Activated gamma-delta T cell treated with anti-CD3 and anti-CD28 coated beads, Interleukin-2, amount 50 U/mL, for 16 hours (primary cell): ENCODE measurements around the gene KIRREL3.

Source experiments
- DNase-seq: peaks from one replicate; pipeline ENCODE4 v3.0.0-alpha.2; 2020; ENCODE audit warnings: low read depth

KIRREL3 gene

DNA sequence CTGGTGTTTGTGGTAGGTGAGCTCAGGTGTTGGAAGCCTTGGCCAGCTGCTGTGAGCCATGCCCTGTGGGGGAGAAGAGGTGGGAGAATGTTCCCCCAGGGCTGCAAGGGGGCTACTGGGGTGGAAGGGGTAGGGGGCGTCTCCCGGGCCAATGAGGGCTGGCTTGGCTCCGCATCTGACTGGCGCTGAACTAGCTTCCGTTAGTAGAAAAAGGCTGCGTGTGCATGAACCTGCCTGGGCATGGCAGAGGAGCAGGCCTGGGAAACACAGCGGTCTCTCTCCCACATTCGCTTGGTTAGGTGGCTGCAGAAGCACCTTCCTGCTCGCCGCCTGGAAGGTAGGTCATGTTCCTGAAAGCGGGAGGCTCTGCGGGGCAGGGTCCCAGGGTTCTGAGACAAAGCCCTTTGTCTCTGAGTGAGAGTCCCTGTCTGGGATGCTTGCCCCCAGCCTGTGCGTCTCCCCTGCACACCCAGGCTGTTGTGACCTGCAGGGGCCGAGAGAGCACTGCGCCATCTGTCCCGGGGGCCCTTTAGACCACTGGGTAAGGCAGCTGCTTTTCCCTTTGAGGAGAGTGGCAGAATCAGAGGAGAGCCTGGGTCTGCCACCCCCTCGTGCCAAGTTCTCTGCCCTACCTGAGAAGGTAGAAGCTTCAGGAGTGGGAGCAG is 466.3 kb downstream of the KIRREL3 start:
- DNase-seq: no peak

DNA sequence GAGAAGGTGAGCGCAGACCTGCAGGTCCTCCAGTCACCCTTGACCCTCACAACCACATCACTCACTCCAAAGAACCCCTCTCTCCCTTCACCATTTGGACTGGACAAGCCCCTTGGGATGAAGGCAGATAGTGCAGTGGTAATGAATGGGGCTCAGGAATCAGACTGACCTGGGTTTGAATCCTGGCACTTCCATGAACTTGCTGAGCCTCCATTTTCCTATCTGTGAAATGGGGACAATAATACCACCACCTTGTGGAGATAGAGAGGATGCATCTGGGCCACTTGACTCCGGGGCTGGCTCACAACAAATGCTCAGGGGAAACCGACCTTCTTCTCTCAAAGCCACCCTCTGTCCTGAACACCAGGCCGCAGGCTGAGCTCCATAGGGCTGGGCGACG is 467.0 kb downstream of the KIRREL3 start:
- DNase-seq: no peak

DNA sequence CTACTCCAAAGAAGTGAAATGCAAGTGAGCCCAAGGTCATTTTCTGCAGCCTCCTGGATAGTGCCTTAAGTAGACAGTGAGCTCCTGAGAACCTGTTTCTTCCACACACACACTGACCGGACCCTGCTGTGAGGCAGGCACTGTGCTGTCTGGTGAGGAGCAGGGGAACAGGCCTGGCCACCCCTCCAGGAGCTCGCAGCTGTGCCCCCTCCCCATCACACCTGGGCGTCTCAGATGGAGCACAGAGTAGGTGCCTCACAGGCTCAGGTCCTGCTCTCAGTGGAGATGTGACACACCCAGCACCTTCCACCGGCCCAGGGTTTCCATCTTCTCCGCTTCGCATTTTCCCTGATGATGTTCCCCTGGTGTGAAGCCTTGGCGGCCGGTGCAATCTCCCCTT is 470.2 kb downstream of the KIRREL3 start:
- DNase-seq: no peak

DNA sequence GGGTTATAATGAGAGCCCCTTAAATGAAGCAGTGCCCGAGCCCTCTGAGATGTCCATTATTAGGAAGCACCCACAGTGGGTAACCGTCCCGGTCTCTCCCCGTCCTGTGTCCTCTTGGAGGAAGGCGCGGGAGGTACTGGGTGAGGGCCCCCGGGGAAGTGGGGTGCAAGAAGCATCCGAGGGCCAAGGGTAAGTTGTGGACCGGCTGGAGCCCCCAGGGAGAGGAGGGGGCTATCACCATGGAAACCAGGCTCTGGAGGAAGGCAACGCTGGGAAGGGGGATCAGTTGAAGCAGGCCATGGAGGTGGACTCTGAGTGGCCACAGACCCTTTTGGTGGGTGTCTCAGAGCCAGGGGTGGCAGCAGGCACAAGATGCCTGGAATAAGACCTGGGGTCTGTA is 471.5 kb downstream of the KIRREL3 start:
- no peak for DNase-seq

DNA sequence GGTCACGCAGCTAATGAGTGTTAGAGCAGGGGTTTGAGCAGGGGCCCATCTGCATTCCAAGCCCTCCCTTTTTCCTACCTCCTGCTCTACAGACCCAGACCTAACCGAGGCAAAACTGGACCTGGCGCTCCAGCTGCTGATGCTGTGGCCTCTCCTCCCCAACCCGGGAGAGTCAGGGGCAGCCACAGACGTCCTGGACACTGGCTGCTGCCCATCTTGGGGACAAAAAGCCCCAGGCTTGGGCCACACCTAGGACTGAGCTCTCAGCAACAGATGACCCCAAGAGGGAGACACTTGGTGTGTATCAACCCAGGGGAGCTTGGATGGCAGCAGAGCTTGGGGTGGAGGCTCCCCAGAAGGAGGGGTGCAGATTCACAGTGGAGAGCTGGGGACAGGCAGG is 472.5 kb downstream of the KIRREL3 start:
- DNase-seq: no peak

DNA sequence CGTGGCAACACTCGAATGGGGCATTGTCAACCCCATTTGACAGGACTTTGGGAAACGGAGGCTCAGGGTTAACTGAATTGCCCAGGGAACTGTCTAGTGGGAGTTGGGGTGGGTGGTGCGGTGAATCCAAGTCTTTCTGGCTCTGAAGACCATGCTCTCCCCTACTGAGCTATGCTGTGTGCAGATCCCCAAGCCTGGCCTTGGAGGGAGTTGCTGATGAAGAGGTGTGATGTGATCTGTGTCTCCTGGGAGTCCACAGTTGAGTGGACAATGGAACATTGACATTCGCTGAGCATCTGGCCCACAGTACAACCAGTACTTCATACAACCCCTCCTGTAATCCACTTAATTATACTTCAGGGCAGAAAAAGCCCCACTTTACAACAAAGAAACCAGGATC is 472.9 kb downstream of the KIRREL3 start:
- no peak for DNase-seq

DNA sequence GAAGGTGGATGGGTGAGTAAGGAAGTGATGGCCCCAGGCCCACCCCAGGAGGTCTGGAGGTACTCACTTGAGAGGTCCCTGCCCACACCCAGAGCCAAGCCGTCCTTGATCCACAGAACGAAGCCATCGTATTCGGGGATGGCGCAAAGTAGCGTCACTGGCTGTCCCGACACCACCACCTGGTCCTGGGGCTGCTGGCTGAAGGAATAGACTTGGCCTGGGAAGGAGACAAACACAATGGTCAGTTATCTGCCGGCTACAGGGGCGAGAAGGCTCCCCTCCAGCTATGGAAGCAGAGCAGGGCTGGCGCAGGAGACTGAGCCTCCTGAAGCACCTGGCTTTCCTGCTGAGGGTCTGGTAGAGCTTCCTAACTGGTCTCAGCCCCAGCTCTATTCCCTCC is 474.1 kb downstream of the KIRREL3 start:
- no peak for DNase-seq

DNA sequence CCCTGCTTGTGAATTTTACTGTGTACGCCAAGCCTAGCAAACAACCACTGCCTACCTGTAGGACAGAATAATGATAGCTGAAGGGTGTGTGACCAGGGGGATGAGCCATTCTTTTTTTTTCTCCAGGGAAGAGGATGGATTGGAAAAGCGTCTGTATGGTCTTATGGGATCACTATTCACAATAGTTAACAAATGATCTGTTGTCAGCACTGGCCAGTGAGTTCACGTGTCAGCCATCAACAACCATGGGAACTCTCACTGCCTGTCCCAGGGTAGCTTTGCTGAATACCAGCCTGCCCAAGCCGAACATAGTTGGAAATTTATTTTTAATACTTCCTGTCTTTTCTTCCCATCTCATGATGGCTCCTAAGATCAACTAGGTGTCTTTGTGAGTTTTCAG is 474.9 kb downstream of the KIRREL3 start:
- DNase-seq: no peak

DNA sequence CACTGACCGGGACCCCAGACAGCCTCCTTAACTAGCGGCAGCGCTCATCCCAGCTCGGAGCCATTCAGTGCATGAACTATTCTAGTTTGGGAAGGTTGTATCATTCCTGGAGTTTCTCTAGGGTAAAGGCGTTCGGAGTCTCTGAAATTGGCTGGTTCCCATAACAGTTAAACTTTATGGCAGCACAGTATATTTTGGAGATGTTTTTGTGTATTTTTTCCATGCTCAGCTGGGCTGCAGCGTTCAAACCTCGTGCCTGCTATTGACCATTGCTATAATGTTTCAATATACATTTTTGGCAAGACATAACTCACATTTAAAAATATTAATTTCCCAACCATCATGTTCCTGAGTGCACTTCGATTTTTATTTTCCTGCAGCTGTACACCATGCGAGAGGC is 475.4 kb downstream of the KIRREL3 start:
- DNase-seq: no peak

DNA sequence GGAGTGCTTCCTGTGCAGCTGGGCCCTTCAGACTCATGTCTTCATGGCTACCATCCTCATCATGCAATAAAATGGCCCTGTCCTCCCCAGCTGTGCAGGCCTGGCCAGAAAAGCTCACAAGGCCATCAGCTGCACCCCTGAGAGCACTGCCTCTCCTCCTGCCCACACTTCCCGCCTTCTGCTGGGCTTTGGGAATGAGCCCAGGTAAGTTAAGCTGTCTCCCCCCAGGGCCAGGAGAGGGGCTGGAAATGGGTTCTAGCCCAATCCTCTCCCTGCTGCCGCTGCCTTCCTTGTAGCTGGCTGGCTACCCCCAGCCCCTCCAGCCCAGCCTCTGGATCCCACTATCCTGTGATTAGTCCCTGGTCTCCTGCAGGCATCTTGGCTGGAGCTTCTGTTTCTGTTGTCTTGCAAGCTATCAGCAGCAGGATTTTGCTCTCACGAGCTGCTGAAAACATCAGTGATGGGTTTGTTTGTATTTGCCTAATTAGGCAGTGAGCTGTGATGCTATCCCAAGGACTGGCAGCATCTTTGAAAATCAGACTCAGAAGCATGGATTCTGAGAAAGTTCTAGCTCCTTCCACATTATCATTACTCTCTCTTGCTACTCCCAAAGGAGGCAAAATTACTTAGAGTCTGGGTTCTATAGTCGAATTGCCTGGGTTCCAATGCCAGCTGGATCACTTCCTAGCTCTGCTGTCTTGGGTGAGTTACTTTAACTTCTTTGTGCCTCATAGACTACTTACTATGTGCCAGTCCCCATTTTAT is 476.9 kb downstream of the KIRREL3 start:
- DNase-seq: no peak

DNA sequence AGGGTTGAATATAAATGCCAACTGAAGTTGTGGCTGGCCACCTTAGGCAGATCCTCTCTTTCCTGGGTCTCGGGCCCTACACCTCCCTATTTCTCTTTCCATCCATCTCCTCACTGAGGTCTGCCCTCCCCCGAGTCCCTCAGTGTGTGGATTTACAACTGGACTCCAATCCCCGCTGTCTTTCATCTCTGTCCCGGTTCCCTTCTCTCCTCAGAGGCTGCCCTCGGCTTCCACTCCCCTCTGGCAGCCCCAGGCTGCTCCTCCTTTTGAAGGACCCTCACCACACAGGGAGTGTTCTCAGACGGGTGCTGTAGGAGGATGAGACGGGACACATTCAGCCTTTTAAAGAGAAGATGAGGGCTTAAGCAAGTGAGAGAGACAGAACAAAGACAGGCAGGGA is 478.0 kb downstream of the KIRREL3 start:
- no peak for DNase-seq

DNA sequence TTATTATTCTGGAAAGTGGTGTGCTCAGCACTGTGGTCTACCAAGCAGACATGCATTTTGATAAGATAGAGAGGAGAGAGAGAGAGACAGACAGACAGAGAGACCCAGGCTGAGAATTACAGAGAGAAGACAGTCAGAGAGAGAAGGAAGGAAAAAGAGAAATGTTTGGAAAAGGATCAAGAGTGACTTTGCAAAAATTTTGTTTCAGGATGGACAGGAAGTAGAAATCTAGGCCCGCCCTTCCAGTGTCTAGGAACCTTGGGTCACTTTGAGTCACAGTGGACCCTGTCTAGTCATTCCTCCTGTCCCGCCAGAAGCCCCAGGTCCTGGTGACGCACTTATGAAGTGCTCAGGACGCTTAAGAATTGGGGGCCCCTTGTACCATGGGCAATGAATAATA is 478.4 kb downstream of the KIRREL3 start:
- no peak for DNase-seq

DNA sequence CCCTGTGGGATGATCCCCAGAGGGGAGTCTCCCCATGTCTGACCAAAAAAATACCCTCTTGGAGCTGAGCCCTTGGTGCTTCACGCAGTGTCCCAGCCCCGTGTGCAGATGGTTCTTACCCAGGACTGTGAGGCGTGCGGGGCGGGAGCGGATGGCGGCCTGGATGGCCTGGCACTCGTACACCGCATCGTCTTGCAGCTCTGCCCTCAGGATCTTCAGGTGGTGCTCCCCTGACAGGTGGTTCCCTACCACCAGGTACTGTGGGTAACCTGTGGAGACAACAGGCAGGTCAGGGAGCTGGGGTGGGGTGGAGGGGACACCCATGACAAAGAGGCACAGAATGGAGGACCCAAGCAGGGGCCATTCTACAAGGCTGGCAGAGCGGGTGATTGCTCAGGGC is 479.4 kb downstream of the KIRREL3 start:
- no peak for DNase-seq

DNA sequence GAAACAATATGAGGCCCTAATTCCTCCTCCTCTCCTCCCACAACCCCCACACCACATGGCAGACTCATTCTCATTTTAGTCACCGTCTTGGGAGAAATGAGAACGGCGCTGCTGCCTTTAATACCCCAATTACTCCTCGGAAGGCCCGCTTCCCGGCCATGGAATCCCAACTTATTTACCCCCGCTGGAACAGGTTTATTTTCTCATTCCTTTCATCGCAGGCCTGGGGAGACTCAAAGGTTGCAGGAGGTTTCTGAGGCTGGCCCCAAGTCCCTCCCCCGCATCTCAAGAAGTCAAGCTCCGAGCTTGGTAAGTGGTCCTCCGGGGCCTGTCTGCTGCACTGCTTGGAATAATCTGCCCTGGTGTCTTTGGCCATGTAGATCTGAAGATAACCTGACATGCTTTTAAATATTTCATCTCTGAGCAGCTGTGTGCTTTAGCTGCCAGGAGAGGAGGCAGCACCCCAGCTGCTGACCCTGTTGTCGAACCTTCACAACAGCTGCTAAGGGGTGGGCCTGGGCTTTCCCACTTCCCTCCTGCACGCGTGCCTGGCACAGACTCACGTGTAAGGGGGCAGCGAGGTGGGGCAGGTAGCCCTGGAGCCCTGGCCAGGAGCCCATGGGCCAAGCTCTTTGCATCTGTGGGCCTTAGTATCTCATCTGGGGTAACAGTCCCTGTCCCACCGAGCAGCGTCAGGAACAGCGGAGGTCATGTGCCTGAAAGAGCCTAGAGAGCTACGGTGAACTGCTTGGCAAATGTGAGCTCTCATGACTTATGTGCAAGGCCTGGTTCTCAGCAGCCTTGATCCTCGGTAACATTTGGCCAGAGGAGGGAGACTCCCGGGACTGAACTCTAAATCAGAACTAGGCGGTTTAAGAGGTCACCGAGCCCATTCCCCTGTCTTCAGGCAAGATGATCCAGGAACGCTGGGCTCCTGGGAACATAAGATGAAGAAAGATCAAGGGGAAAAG is 480.5 kb downstream of the KIRREL3 start:
- DNase-seq: no peak

DNA sequence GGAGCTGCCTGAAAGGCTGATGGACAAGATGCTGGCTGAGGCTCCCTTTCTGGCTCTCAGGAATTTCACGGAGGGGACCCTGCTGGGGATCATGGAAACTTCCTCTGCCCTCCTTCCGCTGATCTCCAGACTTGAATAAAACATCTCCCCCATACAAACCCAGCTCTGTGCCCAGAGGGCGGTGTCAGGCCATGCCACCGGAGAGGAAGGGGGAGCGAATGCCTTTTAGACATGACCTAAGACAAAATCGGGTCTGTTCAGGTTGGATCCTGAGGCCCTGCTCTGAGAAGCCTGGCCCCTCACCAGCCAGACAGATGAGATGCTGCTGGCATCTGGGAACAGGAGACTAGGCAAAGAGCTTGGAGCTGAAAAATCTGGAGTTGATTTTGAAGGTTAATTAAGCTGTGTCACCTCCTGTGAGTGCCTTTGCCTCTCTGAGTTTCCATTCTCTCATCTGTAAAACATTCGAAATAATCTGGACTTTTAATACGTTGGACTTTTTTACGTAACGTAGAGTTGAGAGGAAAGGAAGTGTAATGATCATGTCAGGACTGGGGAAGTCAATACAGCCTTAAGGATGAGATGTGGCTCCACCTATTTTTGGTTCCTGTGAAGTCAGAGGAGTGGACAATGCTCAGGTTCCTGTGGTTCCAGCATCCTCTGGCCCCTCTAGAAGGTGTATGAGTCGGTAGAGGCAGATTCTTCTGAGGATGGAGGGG is 481.4 kb downstream of the KIRREL3 start:
- DNase-seq: no peak

DNA sequence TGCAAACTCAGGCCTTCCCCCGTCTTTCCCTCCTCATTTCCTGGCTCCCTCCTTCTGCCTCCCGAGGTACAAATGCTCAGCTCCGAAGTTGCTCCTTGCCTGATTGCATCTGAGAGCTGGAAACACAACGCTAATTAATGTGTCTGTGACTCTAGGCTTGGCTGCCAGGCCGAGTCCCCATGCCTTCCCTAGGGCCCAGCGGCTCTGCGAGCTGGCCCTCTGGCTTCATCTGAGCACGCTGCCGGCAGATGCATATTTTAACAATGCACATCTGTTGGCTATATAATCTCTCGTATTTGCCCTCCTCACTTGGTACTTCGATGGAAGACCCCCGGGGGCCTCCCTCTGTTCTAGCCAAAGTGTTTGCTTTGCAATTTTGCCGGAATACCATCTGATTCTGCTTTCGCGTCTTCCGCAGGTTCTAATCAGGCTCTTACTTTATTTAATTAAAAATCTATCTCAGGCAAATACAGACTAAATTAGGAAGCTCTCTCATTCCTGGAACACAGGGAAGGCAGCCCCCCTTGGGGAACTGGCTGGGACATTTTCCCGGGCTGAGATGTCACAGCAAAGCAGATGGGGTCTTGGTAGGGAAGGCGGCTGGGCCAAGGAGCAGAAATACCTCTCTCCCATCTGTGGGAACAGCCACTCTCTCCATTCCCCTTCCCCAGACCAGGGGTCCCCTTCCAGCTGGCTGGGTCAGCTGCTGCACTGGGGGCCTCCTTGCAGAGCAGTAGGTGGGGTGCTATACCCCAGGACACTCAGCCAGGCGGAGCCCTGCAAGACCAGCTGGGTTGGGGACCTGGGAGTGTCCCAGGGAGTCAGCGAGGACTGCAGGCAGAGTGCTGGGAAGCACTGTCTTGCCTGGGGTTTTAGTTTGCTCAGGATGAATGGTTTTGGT is 482.2 kb downstream of the KIRREL3 start:
- no peak for DNase-seq

DNA sequence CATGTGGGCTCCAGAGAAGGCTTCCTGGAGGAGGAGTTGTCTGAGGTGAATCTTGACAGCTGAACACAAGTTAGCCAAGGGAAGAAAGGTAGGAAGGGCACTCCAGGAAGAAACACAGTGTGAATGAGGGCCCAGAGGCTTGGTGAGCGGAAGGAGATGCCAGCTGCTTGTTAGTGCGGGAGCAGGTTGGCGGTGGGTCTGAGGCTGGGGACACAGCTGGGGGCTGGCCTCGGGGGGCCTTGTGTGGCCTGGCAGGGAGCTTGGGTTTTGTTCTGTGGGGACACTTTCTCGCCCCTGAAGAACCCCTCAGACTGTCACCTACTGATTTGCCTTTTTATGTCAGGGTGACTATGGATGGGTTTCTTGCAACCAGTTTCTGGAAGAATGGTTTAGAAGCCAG is 485.1 kb downstream of the KIRREL3 start:
- no peak for DNase-seq

DNA sequence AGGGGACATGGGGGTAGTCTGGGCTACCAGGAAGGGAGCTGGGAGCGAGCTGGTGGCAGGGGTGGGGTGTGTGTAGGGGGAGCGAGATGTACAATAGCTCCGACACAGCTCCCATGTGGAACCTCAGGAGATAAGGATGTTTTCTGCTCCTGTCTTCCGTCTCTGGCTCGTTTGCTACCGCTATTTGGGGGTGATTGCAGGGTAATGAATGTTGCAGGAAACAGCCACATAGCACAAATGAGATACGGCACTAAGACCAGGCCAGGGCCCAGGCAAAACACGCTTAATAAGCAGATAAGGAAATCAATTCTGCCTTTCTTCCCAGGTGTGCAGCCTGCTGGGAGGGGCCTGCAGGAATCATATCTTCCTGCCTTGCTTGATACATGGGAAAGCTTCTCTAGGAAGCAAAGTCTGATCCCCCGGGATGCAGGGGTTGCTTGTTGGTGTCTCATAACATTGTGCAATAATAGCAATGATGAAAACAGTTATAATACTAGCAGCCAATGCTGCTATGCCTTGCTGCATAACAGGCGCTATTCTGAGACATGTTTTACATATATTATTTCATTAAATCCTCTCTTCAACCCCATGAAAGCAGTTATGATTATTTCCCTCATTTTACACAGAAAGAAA is 486.4 kb downstream of the KIRREL3 start:
- DNase-seq: no peak

DNA sequence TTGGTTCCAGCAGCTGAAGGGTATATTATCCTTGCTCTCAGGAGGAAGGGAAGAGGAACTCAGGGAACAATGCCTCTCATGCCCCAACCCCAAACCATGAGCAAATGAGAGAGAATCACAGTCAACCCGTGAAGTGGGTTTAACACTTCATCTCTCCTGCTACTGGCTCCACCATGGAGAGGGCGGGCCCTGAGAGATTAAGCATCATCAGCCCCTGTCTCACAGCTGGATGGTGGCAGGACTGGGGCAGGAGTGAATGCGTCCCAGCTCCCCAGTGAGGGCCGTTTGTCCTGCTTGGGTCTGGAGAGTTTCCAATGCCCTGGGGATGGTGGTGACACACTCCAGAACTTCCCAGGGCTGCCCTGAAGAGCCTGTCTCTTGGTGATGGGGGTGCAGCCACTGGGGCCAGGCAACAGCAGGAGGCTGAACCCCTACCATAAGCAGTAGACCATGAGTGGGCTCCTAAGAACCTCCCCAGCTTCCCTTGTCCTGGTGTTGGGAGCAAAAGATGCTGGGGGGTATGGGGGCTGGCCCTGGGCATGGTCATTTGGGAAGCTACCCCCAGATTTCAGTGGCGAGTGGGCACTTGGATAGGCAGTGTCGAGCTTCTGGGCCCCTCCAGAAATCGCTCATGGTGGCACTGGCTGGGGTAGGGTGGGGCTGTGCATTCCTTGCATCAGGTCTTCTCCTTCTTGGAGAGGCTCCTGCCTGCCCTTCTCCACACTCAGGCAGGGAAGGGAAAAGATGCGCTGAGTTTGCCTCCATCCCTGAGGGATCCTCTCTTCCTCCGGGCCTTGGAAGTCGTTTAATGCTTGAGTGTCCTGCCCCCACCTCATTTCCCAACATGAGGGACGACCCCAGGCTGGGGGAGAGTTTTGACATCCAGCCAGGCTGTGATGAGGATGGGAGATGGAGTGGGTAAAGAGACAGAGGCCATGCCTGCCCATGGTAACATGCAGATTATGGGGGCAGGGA is 487.5 kb downstream of the KIRREL3 start:
- no peak for DNase-seq
